Stimulated activated CD8-positive, alpha-beta memory T cell treated with anti-CD3 and anti-CD28 coated beads, Interleukin-7, amount 100 ng/mL, for 24 hours (primary cell): ENCODE results near the gene PSMA2.

Experiments used
- DNase-seq: peaks from one replicate; pipeline ENCODE4 v3.0.0-alpha.2; 2020; ENCODE audit warnings: low read depth

The PSMA2 gene

GRCh38 chr7:42940985-42941847 lies 9.2 kb upstream of the PSMA2 start:
- peak; percentile 61 for DNase-seq

- no peak for DNase-seq
These were observed 7.7 kb upstream of the PSMA2 start for GRCh38 chr7:42939457-42940240.

- DNase-seq, result no peak
These were observed 3.9 kb upstream of the PSMA2 start for GRCh38 chr7:42935861-42936260.

GRCh38 chr7:42934291-42934690 lies 2.3 kb upstream of the PSMA2 start:
- DNase-seq, result no peak

GRCh38 chr7:42932811-42933591 lies 1.0 kb upstream of the PSMA2 start:
- DNase-seq, result no peak

- DNase-seq, result no peak
These were observed 534 bp downstream of the PSMA2 start for GRCh38 chr7:42931447-42931833.

- no peak for DNase-seq
These were observed 1.1 kb downstream of the PSMA2 start for GRCh38 chr7:42930889-42931288.

- no peak for DNase-seq
These were observed 2.5 kb downstream of the PSMA2 start for GRCh38 chr7:42929449-42929848.

- no peak for DNase-seq
These were observed 3.2 kb downstream of the PSMA2 start for GRCh38 chr7:42928754-42929153.

- DNase-seq, result no peak
These were observed 5.8 kb downstream of the PSMA2 start for GRCh38 chr7:42926204-42926603.

GRCh38 chr7:42925630-42926029 lies 6.3 kb downstream of the PSMA2 start:
- no peak for DNase-seq

GRCh38 chr7:42924223-42924838 lies 7.6 kb downstream of the PSMA2 start:
- DNase-seq, result no peak

GRCh38 chr7:42922017-42922753 lies 9.8 kb downstream of the PSMA2 start:
- no peak for DNase-seq

- DNase-seq, result no peak
These were observed 16.6 kb downstream of the PSMA2 start for GRCh38 chr7:42915356-42915755.

GRCh38 chr7:42914421-42915045 lies 17.4 kb downstream of the PSMA2 start:
- DNase-seq, result no peak

GRCh38 chr7:42914009-42914408 lies 18.0 kb downstream of the PSMA2 start:
- DNase-seq, result no peak

- DNase-seq, result no peak
These were observed 18.4 kb downstream of the PSMA2 start for GRCh38 chr7:42913591-42913990.

GRCh38 chr7:42911454-42912447 lies 20.2 kb downstream of the PSMA2 start, which contains the start of gene C7orf25:
Gene C7orf25 (minus strand): TSS chr7:42912070. CDS start chr7:42910900, 1,170 bp downstream.
- DNase-seq, result peak; percentile 91

GRCh38 chr7:42910306-42910705 lies 21.7 kb downstream of the PSMA2 start:
- DNase-seq, result no peak
